ENCODE data around the gene LYPD3.

Gene LYPD3

DNA sequence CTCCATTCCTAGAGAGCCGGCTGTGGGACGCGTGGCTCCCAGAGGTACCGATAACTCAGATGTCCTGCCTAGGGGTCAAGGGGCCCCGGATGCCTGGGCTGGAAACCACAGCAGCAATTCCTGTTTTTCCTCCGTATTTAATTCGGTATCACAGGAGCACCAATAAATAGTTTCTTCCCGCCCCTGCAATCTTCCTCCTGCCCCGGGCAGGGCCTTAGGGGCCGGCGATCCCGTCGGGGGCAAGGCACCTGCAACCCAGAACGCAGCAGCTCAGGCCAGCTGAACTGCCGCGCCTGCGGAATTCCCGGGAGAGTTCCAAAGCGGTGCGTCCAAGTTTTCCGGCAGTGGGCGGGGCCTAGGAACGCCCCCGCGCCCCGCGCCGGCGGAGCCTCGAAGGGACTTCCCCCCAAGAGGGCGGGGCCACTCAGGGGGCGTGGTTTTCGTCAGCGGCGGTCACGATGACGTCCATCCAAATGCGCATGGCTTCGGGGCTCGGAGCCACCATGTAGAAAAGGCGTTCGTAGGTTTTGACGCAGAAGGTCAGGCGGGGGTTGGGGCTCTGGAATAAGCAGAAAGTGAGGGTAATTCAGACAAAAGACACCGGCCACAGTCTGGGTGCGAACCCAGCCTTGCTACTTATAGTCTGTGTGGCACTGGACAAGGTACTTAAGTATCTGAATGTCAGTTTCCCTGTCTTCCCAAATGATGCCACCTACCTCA, 9.7 kb upstream of the LYPD3 start:
- TF ChIP-seq CTCF (conservative IDR thresholded peaks at IDR 0.05) (no peak), ZFX (IDR thresholded peaks at IDR 0.05) (no peak)

GRCh38 chr19:43474487-43474886, 9.1 kb upstream of the LYPD3 start:
- TF ChIP-seq ZFX (IDR thresholded peaks at IDR 0.05) (no peak), CTCF (conservative IDR thresholded peaks at IDR 0.05) (no peak)

More for the DNA sequence above, 9.7 kb upstream of the LYPD3 start:
- no peak overlapping the region for H3K27ac ChIP-seq

DNA sequence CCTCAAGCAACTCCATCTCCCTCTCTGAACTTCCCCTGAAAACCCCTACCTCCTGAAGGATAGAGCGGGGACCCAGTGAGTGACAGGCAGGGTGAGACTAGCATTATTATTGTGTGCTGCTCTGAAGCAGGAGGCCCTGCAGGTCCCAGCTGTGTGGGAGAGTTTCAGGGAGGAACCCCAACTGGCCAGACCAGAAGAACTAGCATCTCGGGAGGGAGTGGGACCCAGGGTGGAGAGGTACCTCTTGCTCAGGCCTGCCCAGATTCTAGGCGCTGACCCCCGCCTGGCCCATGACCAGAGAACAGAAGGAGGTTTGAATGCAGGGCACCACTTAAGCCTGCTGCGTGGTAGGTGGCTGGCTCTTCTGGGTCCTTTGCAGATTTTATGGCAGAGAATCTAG, 5.7 kb upstream of the LYPD3 start:
- H3K27ac ChIP-seq: no peak overlapping the region
- TF ChIP-seq ZFX (IDR thresholded peaks at IDR 0.05) (no peak), CTCF (conservative IDR thresholded peaks at IDR 0.05) (no peak)

More at GRCh38 chr19:43474487-43474886, 9.1 kb upstream of the LYPD3 start:
- no peak overlapping the region for H3K27ac ChIP-seq

- TF ChIP-seq CTCF (conservative IDR thresholded peaks at IDR 0.05) (no peak), ZFX (IDR thresholded peaks at IDR 0.05) (no peak)
Measured at GRCh38 chr19:43470288-43470687, 4.9 kb upstream of the LYPD3 start.

DNA sequence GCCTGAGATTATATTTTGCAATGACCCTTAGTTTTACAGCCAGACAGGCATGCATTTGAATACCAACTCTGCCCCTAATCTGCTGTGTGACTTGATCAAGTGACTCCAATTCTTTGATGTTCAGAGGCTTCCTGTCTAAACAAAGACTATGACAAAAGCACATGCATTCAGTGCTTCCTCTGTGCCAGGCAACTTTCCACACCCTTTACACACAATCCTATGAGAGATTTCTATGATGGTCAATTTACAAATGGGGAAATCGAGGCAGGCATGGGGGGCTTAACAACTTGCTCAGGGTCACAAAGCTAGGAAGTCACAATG, 3.7 kb upstream of the LYPD3 start:
- TF ChIP-seq ZFX (IDR thresholded peaks at IDR 0.05) (no peak), CTCF (conservative IDR thresholded peaks at IDR 0.05) (no peak)
- H3K27ac ChIP-seq: no peak overlapping the region

More at GRCh38 chr19:43470288-43470687, 4.9 kb upstream of the LYPD3 start:
- H3K27ac ChIP-seq: no peak overlapping the region

DNA sequence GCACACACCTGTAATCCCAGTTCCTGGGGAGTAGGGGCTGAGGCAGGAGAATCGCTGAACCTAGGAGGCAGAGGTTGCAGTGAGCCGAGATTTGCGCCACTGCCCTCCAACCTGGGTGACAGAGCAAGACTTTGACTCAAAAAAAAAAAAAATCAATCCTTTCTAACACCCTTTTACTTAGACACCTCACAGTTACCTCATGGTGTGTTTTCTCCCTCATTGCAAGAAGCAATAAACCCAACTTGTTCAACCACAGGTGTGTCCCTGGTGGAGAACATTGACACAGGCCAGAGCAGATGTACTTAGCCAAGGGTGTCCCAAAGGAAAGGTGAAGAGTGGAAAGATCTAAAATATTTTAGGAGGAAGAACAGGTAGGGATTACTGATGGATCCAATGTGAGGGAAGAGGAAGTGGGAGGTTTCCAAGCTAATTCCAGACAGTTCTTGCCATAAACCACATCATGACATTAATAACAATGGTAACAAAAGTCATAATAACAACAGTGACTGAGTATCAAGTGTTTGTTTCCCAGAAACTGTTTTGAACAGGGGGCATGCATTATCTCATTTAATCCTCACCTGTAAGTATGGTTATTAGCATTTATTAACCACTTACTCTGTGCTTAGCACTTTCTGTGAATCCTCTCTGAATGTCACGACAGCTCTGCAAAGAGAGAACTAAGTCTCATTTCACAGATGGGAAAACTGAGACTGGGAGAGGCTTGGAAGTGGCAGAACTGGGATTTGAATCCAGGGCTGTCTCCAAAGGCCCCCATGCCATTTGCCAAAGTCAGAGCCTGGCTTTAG, 3.1 kb upstream of the LYPD3 start:
- no peak overlapping the region for H3K27ac ChIP-seq

More for the DNA sequence above, 3.1 kb upstream of the LYPD3 start:
- TF ChIP-seq CTCF (conservative IDR thresholded peaks at IDR 0.05) (no peak), ZFX (IDR thresholded peaks at IDR 0.05) (no peak)

Measured in C4-2B (cell line).